Measurements from ENCODE around the gene ZSWIM8.

Gene ZSWIM8

DNA sequence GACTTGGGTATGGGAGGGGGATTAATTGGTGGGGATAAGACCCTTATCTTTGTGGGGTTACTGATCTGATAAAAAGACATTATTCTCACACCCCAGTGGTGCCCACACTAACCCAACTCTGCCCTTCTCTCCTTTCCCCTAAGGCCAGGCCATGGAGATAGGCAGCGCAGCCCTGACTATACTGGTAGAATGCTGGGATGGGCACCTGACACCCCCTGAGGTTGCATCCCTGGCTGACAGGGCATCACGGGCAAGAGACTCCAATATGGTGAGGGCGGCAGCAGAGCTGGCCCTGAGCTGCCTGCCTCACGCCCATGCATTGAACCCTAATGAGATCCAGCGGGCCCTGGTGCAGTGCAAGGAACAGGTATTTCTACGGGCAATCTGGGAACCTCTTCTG, 12.7 kb downstream of the ZSWIM8 start:
- no peak for DNase-seq

DNA sequence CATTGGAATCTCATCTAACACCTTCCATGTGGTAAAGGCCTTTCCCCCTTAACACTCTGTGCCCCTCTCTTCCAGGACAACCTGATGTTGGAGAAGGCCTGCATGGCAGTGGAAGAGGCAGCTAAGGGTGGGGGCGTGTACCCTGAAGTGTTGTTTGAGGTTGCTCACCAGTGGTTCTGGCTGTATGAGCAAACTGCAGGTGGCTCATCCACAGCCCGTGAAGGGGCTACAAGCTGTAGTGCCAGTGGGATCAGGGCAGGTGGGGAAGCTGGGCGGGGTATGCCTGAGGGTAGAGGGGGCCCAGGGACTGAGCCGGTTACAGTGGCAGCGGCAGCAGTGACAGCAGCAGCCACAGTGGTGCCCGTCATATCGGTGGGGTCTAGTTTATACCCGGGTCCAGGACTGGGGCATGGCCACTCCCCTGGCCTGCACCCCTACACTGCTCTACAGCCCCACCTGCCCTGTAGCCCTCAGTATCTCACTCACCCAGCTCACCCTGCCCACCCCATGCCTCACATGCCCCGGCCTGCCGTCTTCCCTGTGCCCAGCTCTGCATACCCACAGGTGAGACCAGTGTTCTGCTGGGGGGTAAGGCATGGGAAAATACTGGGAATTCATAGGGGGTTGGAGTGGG, 13.6 kb downstream of the ZSWIM8 start:
- DNase-seq = no peak

DNA sequence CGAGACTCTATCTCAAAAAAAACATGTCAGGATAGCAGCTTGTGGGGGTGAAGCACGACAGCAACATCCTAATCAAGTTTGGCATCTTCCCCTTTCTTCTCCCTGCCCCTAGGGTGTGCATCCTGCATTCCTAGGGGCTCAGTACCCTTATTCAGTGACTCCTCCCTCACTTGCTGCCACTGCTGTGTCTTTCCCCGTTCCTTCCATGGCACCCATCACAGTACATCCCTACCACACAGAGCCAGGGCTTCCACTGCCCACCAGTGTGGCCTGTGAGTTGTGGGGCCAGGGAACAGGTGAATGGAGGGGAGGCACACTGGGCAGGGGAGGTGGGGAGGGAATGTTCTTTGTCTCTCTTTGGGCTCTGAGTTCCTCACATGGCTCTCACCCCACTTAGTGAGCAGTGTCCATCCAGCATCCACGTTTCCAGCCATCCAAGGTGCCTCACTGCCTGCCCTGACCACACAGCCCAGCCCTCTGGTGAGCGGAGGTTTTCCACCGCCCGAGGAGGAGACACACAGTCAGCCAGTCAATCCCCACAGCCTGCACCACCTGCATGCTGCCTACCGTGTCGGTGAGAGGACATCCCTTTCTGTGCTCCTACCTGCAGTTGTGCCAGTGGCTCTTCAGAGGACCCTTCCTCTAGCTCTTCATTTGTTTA, 14.6 kb downstream of the ZSWIM8 start:
- DNase-seq = no peak

DNA sequence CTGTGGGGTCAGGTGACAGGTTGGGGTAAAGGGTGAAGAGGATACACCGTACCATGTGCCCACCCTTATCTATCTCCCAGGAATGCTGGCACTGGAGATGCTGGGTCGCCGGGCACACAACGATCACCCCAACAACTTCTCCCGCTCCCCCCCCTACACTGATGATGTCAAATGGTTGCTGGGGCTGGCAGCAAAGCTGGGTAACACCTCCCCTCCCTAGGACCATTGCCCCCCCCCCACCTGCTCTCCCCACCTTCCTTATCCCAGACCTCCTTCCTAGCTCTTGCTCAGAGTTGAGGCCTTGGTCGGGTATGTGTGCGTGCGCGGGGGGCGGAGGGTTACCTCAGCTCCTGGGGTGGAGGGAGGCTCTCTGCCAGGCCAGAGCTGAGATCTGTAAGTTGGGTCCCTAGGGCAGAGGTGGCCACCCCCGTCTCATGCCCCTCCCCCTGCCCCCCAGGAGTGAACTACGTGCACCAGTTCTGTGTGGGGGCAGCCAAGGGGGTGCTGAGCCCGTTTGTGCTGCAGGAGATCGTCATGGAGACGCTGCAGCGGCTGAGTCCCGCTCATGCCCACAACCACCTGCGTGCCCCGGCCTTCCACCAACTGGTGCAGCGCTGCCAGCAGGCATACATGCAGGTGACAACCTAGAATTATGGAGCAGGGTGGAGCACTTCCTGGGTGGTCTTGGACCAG, 15.3 kb downstream of the ZSWIM8 start:
- DNase-seq = no peak

DNA sequence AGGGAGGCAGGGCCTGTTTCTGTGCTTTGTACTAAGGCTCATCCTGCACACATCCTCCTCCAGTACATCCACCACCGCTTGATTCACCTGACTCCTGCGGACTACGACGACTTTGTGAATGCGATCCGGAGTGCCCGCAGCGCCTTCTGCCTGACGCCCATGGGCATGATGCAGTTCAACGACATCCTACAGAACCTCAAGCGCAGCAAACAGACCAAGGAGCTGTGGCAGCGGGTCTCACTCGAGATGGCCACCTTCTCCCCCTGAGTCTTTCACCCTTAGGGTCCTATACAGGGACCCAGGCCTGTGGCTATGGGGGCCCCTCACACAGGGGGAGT, 15.8 kb downstream of the ZSWIM8 start:
- DNase-seq = no peak

DNA sequence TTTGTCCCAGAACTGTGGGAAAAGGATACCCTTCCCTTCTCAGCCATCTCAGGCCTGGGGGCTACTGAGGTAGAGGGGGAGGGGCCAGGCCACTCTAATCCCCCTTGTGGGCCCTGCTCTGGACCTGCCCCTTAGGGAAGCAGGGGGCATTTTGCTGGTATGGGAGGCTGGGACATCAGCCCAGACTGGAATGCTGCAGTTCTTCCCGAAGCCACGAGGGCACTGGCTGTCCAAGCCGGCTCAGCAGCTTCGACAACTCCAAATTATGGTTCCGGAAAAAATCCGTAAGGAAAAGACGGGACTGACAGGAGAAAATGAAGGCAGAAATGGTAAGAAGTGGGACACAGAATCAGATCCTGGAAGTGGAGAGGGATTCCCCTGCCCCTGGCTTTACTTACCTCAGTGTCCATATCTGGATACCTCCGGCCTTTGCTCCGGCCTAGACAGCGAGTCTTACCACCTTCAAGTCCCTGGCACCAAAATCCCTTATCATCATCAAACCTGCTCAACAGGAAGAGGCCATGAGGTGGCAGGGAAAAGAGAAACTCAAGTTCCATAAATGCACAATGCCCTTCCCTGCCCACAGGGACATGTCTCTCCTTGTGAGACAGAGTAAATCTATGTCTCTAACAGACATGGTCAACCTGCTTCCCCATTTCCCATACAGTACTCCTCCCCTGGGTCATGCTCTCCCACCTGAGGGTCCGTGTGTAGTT, 17.0 kb downstream of the ZSWIM8 start:
- no peak for DNase-seq

GRCh38 chr10:73803680-73804286, 18.4 kb downstream of the ZSWIM8 start:
- DNase-seq = no peak

DNA sequence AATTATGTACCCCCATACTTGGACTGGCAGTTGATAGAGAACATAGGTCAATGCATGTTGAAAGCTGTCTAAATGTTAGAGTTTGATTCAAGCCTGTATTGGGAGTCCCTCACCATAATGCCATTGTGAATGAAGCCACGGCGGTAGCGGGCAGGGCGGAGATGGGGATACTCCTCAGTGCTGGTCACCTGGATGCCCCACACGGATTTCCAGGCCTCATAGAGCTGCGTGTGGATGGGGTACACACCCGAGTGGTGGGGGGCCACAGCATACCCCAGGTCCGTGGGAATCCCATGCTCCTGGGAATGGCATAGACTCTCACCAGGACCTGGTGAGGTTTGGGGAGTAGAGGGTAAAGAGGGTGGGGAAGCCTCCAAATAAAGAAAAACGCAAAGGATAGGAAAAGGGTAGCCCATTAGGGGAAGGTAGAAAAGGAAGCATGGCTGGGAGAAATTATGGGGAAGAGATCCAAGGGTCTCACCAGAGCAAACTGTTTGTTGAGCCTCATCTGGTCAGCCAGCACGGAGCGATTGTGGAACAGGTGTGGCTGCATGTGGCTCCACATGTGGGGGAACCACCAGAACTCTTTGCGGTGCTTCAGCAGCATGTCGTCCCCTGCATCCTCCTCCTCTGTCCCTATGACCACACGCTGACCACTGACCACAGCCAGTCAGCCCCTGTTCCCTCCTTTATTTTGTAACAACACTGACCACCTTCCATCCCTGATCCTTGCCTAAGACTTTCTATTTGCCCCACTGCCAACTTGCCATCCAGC, 21.0 kb downstream of the ZSWIM8 start:
- DNase-seq = no peak

- DNase-seq = no peak
Measured at GRCh38 chr10:73807471-73807870, 22.1 kb downstream of the ZSWIM8 start.

DNA sequence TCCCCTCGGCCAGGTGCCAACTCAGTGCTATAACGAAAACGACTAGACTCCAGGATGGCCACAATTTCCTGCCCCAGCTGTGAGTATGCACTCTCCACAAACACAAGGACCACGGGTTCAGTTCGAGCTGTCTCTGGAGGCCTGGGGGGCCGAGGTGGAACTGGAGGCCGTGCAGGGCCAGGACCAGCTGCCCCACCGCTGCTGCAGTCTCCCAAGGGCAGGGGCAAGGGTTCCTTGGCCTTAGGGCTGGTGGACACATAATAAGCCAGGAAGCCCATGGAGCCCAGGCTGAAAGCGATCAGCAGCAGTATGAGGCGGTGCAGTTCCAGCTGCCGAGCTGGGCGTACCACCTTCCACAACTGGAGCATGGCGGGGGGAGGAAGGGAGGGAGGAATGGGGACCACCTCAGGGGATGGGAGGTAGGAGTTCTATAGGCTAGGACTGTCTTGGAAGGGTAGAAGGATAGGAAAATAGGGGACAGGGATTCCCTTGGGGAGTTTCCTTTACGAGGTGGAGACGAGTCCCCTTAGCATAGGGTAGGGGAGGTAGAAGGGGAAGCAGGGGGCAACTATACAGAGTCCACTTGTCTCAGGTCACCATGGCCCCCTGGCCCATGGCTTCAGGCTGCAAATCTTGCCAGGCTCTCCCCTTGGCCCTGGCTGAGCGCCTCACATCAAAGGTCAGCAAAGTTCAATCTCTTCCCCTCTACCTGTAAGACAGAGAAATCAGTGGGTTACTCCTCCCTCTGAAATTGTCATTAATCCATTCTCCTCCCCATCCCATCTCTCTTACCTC, 22.8 kb downstream of the ZSWIM8 start:
- DNase-seq = no peak

GRCh38 chr10:73809061-73809818, 23.8 kb downstream of the ZSWIM8 start:
- no peak for DNase-seq

DNA sequence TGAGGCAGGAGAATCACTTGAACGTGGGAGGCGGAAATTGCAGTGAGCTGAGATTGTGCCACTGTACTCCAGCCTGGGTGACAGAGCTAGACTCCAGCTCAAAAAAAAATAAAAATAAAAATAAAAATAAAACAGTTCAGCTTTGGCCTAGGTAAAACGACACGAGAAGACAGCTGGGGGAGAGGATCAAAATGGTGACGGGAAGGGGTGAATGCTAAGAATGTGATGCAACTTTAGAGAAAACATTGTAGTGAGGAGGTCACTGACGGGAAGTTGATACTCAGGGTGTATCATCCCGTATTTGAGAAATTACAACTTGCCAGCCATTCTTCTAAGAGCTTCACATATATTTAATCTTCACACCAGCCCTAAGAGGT, 24.9 kb downstream of the ZSWIM8 start:
- no peak for DNase-seq

- peak; percentile 61 to 66 for DNase-seq
Measured at GRCh38 chr10:73810735-73811465, 25.5 kb downstream of the ZSWIM8 start.

DNA sequence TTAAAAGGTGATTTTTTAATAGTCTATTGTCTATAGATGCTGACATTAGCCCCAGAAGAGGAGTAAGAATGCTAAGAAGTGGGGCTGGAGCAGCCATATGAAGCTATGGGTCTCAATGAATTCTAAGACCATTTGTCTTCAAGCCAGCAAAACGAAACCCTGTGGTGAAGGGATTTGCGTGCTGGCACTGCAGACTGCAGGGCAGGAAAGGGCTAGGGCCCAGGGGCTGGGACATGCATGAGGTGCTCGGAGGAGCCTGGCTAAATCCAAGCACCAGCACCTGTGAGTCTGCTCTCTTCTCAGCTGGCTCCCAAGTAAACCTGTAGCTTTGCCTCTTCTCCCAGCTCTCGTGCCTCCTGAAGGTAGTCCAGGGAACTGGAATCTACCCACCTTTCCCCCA, 27.3 kb downstream of the ZSWIM8 start:
- no peak for DNase-seq

DNA sequence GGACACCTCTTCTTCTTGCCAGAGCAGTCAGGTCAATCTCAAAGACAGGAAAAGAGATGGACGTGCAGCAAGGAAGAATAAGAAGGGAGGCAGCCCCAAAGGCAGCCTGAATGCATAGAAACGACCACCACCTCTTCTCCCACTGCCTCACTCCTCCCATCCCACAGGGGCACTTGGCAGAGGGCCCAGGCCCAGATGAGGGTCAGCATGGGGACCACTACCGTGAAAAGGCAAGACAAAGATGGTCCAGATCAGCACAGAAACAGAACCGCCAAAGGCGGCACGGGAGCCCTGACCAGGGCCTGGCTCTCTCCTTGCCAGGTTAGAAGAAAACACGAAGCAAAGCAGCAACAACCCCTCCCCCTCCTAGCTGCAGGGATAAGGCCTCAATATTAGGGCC, 27.9 kb downstream of the ZSWIM8 start:
- DNase-seq = no peak

- no peak for DNase-seq
Measured at GRCh38 chr10:73814276-73814895, 29.0 kb downstream of the ZSWIM8 start.

GRCh38 chr10:73814896-73815718, 29.7 kb downstream of the ZSWIM8 start:
- peak in 1 of 2 donors; percentile 30 for DNase-seq

GRCh38 chr10:73815719-73816030, 30.3 kb downstream of the ZSWIM8 start:
- no peak for DNase-seq

Measured in CD4-positive, alpha-beta T cell treated with Interleukin-4 for 1 hour (primary cell).